GM18909 (cell line): ENCODE data around the gene ZNF77.
"Not testable (repeated sequence)": the region's sequence is repeated elsewhere in the genome, so short reads cannot be mapped to it uniquely, and the experiment has no call there.

Experiments used
- ATAC-seq: cut with Tn5 transposase; IDR thresholded peaks from one replicate; pipeline ENCODE4 v1.9.1; 2021; ENCODE audit warnings: mild to moderate bottlenecking; ENCODE audit not compliant: unreplicated experiment, poor library complexity

ZNF77 gene

DNA sequence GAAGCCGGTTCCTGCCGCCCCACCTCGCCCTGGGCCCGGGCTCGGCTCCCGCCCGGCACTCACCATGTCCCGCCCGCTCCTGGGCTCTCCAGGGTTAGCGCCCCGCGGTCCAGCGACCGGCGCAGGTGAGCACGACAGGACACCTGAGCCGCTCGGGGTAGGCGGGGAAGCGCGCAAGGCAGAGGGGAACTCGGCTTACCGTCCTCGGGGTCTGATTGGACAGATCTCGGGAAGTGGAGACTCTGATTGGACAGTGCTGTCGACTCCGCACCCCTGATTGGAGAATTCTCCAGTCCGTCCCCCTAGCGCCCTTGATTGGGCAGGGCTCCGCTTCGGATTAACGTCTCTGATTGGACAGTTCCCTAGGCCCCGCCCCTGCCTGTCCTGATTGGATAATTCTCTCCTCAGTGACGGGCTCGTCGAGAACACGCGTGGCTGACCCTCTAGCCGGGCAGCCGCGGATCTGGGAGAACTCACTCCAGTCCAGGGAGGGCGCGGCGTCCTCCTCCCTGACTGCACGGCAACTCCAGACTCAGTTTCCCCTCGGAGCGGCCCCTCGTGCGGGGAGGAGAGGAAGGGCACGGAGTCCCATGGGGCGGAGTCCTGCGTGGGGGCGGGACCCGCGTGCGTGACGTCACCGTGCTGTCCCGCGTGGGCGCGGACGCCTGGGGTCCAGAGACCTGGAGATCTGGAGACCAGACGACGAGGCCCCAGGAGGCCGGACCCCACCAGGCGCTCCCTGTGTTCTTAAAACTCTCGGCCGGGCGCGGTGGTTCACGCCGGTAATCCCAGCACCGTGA lies at the start of gene ZNF77:
Gene ZNF77, minus strand, starts transcription at position 197 of the 800 bp plus-strand sequence. Its CDS starts 131 bp downstream, at position 66.
- ATAC-seq = peak; percentile 96

- no peak for ATAC-seq
These were observed 48.8 kb upstream of the ZNF77 start for GRCh38 chr19:2993579-2993978.

DNA sequence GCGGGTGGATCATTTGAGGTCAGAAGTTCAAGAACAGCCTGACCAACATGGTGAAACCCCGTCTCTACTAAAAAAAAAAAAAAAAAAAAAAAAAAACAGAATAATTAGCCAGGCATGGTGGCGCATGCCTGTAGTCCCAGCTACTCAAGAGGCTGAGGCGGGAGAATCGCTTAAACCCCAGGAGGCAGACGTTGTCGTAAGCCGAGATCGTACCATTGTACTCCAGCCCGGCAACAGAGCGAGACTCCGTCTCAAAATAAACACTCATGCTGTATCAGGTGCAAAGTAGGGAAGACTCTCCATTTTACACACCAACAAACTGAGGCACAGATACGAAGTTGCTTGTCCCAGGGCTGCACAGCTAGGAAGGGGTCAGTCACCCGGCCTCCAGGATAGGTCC lies 48.2 kb upstream of the ZNF77 start:
- no peak for ATAC-seq

- not testable (repeated sequence) for ATAC-seq
These were observed 47.6 kb upstream of the ZNF77 start for GRCh38 chr19:2992333-2992732.

DNA sequence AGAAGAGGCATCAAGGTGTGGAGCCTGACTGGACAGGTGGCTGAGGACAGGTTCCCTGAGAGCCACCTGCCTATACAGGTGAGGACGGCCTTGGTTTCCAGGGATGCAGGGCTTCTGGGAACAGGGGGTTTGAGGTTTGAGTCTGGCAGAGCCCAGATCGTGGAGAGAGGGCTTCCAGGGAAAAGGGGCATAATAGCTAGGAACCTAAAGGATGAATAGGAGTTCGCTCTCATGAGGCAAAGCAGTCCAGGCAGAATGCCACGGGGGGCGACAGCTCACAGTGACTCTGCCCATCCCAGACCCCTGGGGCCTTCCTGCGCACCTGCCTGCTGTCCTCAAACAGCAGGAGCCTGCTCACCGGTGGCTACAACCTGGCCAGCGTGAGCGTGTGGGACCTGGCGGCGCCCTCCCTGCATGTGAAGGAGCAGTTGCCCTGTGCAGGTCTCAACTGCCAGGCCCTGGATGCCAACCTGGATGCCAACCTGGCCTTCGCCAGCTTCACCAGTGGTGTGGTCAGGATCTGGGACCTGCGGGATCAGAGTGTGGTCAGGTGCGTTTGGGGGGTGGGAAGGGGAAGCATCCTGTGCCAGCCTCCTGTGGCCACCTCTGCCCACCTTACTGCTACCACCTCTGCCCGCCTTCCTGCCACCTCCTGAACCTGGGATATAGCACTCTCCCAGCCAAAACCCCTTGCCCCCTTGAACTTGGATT lies 44.6 kb upstream of the ZNF77 start:
- no peak for ATAC-seq

DNA sequence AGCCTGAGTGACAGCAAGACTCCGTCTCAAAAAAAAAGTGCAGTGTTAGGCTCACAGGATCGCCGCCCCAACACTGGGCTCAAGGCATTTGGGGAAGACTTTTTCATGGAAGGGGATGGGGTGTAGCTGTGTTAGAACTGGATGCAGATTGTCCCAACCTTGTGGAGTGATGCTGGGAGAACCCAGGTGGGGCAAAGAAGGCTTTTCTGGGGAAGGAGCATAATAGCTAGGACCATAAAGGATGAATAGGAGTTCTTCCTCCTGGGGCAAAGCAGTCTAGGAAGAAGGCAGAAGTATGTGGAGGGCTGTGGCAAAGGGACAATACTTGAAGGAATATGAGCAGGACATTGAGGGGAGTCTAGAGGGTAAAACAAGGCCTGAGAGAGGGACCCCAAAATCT lies 43.8 kb upstream of the ZNF77 start:
- ATAC-seq = no peak

DNA sequence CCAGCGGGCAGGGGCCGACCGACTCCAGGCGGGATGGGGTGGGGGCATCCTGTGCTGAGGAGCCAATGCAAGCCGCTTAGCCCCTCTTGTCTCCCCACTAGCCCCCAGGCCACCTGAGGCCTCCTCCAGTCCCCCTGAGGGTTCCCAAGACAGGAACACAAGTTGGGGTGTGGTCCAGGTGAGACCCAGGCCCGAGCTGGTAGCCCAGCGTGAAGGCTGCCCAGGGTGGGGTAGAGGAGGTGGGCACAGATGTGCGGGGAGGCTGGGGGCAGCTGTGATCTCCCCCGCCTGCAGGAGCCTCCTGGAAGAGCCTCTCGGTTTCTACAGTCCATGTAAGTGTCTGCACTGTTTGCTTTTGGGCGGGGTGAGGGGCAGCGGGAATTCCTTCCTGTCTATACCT lies 43.0 kb upstream of the ZNF77 start:
- no peak for ATAC-seq

- no peak for ATAC-seq
These were observed 42.3 kb upstream of the ZNF77 start for GRCh38 chr19:2986951-2987524.

DNA sequence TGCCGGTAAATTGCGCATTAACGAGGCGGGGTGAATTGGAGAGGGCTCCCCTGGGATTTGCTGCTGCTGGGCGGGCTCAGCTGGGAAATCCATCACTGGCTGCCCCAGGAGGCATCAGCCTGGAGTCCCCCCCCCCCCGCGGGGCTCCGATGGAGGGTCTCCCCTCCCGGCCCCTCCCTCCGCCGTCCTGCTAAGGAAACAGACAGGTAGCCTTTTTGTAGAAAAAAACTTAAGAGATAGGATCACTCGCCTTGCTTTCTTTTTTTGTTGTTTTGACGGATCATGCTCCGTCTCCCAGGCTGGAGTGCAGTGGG lies 39.4 kb upstream of the ZNF77 start:
- ATAC-seq = no peak

DNA sequence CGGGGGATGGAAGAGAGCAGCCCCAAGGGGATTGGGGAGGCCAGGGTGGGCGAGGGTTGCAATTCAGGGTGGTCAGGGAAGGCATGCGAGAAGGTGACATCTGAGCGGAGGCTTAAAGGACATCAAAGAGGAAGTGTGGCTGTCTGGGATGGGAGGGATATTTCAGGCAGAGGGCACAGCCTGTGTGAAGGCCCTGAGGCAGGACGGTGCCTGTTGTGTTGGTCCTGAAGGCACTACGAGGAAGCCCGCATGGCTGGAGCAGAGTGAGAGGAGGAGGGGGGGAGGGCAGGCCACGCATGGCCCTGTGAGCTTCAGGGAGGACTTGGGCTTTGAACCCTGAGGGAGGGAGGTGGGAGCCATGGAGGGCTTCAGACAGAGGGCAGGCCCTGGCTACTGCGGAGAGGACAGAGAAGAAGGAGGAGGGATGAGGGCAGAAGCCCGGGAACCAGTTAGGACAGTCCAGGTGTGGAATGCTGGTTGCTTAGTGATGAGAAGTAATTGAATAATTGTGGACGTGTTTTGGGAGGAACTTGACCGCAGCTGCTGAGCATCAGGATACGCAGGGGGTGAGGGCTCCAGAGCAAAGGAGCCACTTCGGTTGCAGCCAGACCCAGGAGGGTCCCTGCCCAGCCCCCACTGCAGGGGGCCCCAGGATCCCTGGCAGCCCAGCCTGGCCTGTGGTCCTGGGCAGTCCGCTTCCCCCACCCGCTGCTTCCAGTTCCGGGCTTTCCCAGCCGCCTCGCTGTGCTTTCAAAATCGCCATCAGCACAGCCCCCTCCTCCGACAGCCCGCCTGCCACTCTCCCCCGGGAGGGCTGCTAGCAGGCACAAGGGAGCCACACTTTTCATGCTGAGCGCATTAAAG lies 38.8 kb upstream of the ZNF77 start:
- ATAC-seq = no peak

DNA sequence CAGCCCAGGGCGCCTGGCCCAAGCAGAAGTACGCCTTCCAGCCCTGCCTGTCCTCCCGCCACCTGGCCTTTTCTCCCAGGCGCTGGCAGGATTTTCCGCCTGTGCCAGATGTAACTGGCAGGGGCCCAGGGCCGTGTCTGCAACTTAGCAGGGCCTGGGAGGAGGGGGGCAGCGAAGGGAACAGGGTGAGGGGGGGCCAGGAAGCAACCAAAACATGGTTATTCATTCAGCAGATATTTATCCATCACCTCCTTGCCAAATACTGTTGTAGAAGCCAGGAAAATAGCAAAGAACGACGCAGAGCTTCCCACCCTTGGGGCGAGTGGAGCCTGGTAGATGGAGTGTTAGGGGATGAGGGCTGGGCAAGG lies 38.2 kb upstream of the ZNF77 start:
- no peak for ATAC-seq

DNA sequence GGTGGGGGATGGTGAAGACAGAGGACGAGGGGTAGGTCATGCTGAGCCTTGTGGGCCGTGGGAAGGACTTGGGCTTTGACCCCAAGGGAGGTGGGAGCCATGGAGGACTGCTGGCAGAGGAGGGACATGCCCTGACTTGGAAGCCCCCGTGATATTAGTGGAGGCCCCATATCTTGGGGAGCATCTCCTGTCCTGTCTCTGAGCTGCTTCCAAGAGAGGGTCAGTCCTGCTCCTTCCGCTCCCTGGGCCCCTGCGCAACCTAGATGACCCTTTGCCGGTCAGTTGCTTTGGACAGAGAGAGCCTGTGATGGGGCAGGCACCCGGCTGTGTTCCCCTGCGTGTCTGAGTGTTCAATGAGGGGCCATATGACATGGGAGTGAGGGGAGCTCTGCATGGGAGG lies 37.8 kb upstream of the ZNF77 start:
- no peak for ATAC-seq

- ATAC-seq = no peak
These were observed 37.1 kb upstream of the ZNF77 start for GRCh38 chr19:2981898-2982297.

GRCh38 chr19:2978772-2979171 lies 34.0 kb upstream of the ZNF77 start:
- ATAC-seq = no peak

GRCh38 chr19:2978166-2978767 lies 33.5 kb upstream of the ZNF77 start:
- ATAC-seq = no peak

- no peak for ATAC-seq
These were observed 33.0 kb upstream of the ZNF77 start for GRCh38 chr19:2977746-2978138.

DNA sequence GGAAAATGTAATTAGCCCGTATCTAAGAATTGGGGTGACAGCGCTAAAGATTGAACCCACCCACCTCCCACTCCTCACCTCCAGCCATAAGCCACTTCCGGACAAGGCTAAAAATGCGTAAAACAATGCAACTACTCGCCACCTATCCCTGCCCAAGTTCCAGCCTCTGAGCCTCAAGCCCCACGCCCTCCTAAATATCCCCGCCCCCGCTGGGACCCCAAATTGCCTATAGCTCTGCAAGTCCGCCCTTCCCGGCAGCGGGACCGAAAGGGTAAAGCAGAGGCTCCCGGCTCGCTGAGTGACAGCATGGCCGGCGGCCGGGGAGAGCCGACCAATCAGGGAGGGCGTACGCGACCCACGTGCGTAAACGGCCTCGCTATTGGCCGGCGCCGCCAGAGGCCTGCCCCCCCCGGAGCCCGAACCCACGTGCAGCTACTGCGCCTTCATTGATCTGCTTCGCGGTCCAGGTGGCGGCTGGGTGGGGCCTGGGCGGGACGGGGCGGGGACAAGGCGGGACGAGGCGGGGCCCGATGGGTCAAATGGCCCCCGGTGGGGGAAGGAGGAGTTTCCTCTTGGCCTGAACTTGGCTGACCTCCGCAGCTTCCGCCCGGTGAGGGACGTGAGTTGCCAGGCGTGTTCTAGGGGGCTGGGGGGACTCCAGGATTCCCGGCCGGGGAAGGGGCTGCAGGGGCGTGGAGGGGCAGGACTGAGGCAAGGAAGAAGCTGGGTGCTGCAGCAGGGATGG lies 32.4 kb upstream of the ZNF77 start, which contains the start of gene TLE6:
Gene TLE6, plus strand, starts transcription at position 564 of the 745 bp plus-strand sequence. CDS start 670 bp downstream, outside the sequence.
- peak; percentile 96 for ATAC-seq

DNA sequence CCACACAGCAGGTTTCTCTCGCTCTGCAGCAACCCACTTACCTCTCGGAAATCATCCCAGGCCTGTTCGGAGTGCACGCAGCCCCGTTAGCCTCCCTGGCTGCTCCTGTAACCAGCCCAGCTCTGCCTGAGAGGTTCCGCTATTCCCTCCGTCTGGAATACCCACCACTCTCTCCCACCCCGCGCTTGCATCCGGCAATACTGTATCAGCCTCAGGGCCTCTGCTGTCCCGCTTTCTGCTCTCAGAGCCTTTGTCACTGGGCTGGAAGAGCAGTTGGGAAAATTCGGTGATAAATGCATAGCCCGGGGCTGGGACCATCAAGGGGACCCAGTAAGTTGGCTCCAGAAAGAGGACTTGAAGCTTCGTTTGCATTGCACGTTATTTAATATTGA lies 31.8 kb upstream of the ZNF77 start:
- ATAC-seq = no peak

DNA sequence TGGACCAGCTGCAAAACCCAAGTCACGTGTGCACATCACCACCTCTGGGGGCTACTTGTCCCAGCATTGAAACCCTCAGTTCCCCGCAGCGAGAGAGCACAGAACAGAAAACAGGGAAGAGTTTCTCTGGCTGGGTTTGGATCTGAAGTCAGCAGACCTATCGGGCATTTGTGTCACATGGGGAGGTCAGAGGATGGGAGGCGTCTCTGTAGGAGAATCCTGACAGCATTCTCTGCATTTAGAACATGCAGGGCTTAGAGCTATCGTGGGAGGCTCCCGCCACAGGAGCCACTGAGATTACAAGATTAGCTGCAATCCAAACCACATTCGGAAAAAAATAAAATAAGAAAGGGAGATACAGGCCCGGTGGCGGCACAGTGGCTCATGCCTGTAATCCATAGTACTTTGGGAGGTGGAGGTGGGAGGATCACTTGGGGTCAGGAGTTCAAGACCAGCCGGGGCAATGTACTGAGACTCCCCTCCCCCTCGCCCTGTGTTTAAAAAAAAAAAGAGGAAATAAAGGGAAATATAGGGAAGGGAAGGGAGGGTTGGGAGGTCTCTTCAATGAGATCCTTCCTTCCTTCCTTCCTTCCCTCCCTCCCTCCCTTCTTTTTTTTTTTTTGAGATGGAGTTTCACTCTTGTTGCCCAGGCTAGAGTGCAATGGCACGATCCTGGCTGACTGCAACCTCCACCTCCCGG lies 29.7 kb upstream of the ZNF77 start:
- no peak for ATAC-seq
